Activated CD4-positive, alpha-beta memory T cell treated with anti-CD3 and anti-CD28 coated beads for 36 hours (primary cell): ENCODE results near the gene FUBP3. TPM values are rescaled to one million over a fixed set of nuclear protein-coding genes. Genes with fewer than 3 reads are reported as not detected.

ENCODE experiments used
- CTCF ChIA-PET: fragments of 350-600 bp; sonication (Branson Sonifier 250); formaldehyde crosslinking; loops from one replicate; lab custom pipeline; 2021; ENCODE audit warnings: antibody characterized with exemption, inconsistent platforms; lab: Charles Lee
- POLR2A ChIA-PET: fragments of 350-600 bp; sonication (Branson Sonifier 250); formaldehyde crosslinking; loops from one replicate; lab custom pipeline; 2021; ENCODE audit warnings: antibody characterized with exemption; lab: Charles Lee
- DNase-seq: peaks from one replicate; pipeline ENCODE4 v3.0.0-alpha.2; 2020
- H3K27ac Mint-ChIP-seq: one replicate; pipeline ENCODE4 v1.8.0; 2021; ENCODE audit warnings: mixed read lengths
- H3K27me3 Mint-ChIP-seq: one replicate; pipeline ENCODE4 v1.8.0; 2021; ENCODE audit warnings: mixed read lengths
- H3K36me3 Mint-ChIP-seq: one replicate; pipeline ENCODE4 v1.8.0; 2021; ENCODE audit warnings: mixed read lengths
- H3K4me1 Mint-ChIP-seq: one replicate; pipeline ENCODE4 v1.8.0; 2021; ENCODE audit warnings: low read depth, mixed read lengths
- H3K4me3 Mint-ChIP-seq: one replicate; pipeline ENCODE4 v1.8.0; 2021; ENCODE audit warnings: mild to moderate bottlenecking, mixed read lengths
- H3K9me3 Mint-ChIP-seq: one replicate; pipeline ENCODE4 v1.8.0; 2021; ENCODE audit warnings: mixed read lengths
- intact Hi-C: fragments of 100-400 bp; cut with micrococcal nuclease; formaldehyde crosslinking; loops from one replicate; pipeline ENCODE4 v1.15.1; 2023
- total RNA-seq, 2 experiments: library from RNA; stranded (reverse); gene quantifications; one replicate each; pipeline ENCODE4 v1.2.3, GENCODE V29; 2021

FUBP3 gene
- total RNA-seq, 2 experiments from 2014 or later, result 31.8 to 37.5 TPM

DNA sequence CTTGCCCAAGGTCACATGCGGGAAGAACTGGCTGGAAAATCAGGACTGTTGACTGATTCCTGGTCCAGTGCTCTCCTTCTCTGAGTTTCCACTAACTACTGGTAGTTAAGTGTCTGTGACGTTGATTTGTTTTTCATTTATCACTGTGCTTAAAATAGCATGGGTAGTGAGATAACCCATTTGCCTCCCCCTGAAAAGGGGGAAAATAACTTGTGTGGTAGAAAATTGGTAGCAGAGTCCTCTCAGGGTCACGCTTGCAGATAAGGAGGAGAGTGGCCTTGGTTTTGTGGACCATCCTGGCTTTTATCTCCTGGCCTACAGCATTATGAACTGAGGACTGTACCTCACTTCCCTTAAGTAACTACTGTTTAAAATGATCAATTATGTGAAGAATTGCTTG lies 10.9 kb downstream of the FUBP3 start:
- Mint-ChIP-seq H3K4me3 (no peak overlapping the region), H3K27me3 (no peaks in the 10 kb centered on the region), H3K27ac (no peak overlapping the region), H3K4me1 (peaks cover 14% of the 10 kb centered on the region), H3K9me3 (no peaks in the 10 kb centered on the region), H3K36me3 (peaks cover 1% of the 10 kb centered on the region)
- ChIA-PET POLR2A (no interaction called here), CTCF (no interaction called here)
- DNase-seq, result no peak
- intact Hi-C loops, result no loop called here

GRCh38 chr9:130593020-130593419 lies 13.6 kb downstream of the FUBP3 start:
- Mint-ChIP-seq H3K4me1 (peaks cover 12% of the 10 kb centered on the region), H3K36me3 (peaks cover 13% of the 10 kb centered on the region)
- POLR2A ChIA-PET, result interaction anchor here (1.1 kb wide), 1 partner anchor 13 kb away, joined by 3 read pairs; the partner anchor contains the start of gene FUBP3

GRCh38 chr9:130597228-130597627 lies 17.9 kb downstream of the FUBP3 start:
- Mint-ChIP-seq H3K4me3 (no peak overlapping the region), H3K9me3 (no peaks in the 10 kb centered on the region), H3K27ac (no peak overlapping the region), H3K36me3 (peaks cover 23% of the 10 kb centered on the region), H3K4me1 (peaks cover 2% of the 10 kb centered on the region), H3K27me3 (no peaks in the 10 kb centered on the region)
- intact Hi-C loops, result no loop called here
- DNase-seq, result no peak
- CTCF ChIA-PET, result no interaction called here
- POLR2A ChIA-PET, result no interaction called here

More at GRCh38 chr9:130593020-130593419, 13.6 kb downstream of the FUBP3 start:
- H3K9me3 Mint-ChIP-seq, result no peaks in the 10 kb centered on the region
- intact Hi-C loops, result no loop called here
- no peak for DNase-seq
- no peaks in the 10 kb centered on the region for H3K27me3 Mint-ChIP-seq
- CTCF ChIA-PET, result no interaction called here
- H3K27ac Mint-ChIP-seq, result no peak overlapping the region
- H3K4me3 Mint-ChIP-seq, result no peak overlapping the region

DNA sequence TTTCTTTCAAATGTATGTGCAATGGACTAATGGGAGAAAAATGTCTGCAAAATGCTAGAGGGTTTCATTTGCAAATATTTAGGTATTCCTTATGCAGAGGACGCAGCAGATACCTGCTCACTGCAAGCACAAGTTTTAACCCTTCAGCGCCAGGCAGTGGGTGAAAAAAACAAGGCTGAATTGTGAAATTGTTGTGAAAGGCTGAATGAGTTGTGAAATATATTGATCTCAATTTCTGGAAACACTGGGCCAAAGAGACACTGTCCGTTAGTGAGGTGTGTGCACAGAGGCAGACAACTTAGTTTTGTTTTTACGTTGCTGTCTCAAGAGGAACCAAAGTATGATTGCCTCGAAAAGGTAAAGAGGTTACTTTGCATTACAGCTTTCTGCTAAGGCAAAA lies 18.8 kb downstream of the FUBP3 start:
- H3K9me3 Mint-ChIP-seq, result no peaks in the 10 kb centered on the region
- intact Hi-C loops, result no loop called here
- POLR2A ChIA-PET, result no interaction called here
- H3K36me3 Mint-ChIP-seq, result peaks cover 26% of the 10 kb centered on the region
- no peak for DNase-seq
- H3K4me1 Mint-ChIP-seq, result no peaks in the 10 kb centered on the region
- no peak overlapping the region for H3K4me3 Mint-ChIP-seq
- H3K27ac Mint-ChIP-seq, result no peak overlapping the region
- CTCF ChIA-PET, result no interaction called here
- no peaks in the 10 kb centered on the region for H3K27me3 Mint-ChIP-seq

DNA sequence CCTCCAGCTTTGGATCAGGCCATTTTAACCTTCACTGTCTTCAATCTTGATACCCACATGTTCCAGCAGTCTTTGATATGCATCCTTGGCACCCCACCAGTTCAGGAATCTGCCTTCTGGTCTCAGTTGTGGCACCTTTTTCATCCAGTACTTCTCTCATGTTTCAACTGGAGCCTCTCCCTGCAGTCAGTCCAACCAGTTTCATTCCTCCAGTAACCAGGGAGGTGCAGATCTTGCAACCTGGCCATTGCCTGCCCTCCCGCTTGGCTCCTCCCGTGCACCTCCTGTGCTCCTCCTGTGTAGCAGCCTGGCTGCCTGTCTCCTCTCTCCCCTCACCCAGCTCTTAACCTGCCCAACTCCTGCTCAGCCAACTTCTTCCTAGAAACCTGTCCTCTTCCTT lies 20.2 kb downstream of the FUBP3 start:
- Mint-ChIP-seq H3K4me3 (no peak overlapping the region), H3K4me1 (no peaks in the 10 kb centered on the region), H3K36me3 (peaks cover 30% of the 10 kb centered on the region), H3K9me3 (no peaks in the 10 kb centered on the region), H3K27ac (no peak overlapping the region), H3K27me3 (no peaks in the 10 kb centered on the region)
- no peak for DNase-seq
- CTCF ChIA-PET, result no interaction called here
- POLR2A ChIA-PET, result no interaction called here
- intact Hi-C loops, result no loop called here

GRCh38 chr9:130601100-130601499 lies 21.7 kb downstream of the FUBP3 start:
- no peak overlapping the region for H3K27ac Mint-ChIP-seq

GRCh38 chr9:130604295-130604694 lies 24.9 kb downstream of the FUBP3 start:
- ChIA-PET CTCF (interaction anchor here (1.1 kb wide), 1 partner anchor 96 kb away, joined by 4 read pairs; no protein-coding TSS in a partner anchor), POLR2A (no interaction called here)
- H3K36me3 Mint-ChIP-seq, result peaks cover 21% of the 10 kb centered on the region

More at GRCh38 chr9:130601100-130601499, 21.7 kb downstream of the FUBP3 start:
- no peaks in the 10 kb centered on the region for H3K27me3 Mint-ChIP-seq
- no peaks in the 10 kb centered on the region for H3K9me3 Mint-ChIP-seq
- no peaks in the 10 kb centered on the region for H3K4me1 Mint-ChIP-seq
- ChIA-PET POLR2A (no interaction called here), CTCF (no interaction called here)
- no peak overlapping the region for H3K4me3 Mint-ChIP-seq
- peaks cover 26% of the 10 kb centered on the region for H3K36me3 Mint-ChIP-seq
- intact Hi-C loops, result no loop called here
- no peak for DNase-seq

DNA sequence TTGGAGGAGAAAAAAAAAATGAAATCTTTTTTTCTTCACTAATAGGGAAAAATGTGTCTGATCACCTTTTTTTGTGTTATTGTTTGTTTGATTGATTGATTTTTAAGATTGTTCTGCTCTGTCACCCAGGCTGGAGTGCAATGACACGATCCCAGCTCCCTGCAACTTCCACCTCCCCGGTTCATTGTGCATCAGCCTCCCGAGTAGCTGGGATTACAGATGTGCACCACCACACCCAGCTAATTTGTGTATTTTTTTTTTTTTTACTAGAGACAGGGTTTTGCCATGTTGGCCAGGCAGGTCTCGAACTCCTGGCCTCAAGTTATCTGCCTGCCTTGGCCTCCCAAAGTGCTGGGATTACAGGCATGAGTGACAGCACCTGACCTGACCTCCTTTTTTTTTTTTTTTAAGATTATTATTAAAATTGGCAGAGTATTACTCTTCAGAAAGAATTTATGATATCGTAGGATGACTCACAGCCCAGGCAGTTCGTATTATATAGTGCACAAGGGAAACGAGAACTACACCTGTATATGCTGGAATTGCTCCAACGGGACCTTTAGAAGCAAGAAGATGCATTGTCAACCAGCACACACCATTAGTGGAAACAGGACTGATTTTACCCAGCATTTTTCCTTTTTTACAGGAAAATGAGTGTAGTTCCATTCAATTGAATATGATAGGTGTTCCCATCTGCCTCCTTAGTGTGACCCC lies 27.7 kb downstream of the FUBP3 start:
- intact Hi-C loops, result no loop called here
- H3K36me3 Mint-ChIP-seq, result peaks cover 17% of the 10 kb centered on the region
- POLR2A ChIA-PET, result interaction anchor here (0.7 kb wide), 1 partner anchor 18 kb away, joined by 3 read pairs; no protein-coding TSS in a partner anchor
- no peak for DNase-seq
- H3K9me3 Mint-ChIP-seq, result no peaks in the 10 kb centered on the region
- no peak overlapping the region for H3K4me3 Mint-ChIP-seq
- H3K27ac Mint-ChIP-seq, result no peak overlapping the region
- no peaks in the 10 kb centered on the region for H3K27me3 Mint-ChIP-seq
- CTCF ChIA-PET, result no interaction called here
- no peaks in the 10 kb centered on the region for H3K4me1 Mint-ChIP-seq

More at GRCh38 chr9:130604295-130604694, 24.9 kb downstream of the FUBP3 start:
- intact Hi-C loops, result no loop called here
- H3K27ac Mint-ChIP-seq, result no peak overlapping the region
- H3K9me3 Mint-ChIP-seq, result no peaks in the 10 kb centered on the region
- no peaks in the 10 kb centered on the region for H3K27me3 Mint-ChIP-seq
- no peaks in the 10 kb centered on the region for H3K4me1 Mint-ChIP-seq
- H3K4me3 Mint-ChIP-seq, result no peak overlapping the region
- no peak for DNase-seq

- H3K36me3 Mint-ChIP-seq, result peaks cover 19% of the 10 kb centered on the region
- no peaks in the 10 kb centered on the region for H3K27me3 Mint-ChIP-seq
- H3K9me3 Mint-ChIP-seq, result no peaks in the 10 kb centered on the region
- DNase-seq, result no peak
- H3K27ac Mint-ChIP-seq, result no peak overlapping the region
- ChIA-PET POLR2A (no interaction called here), CTCF (no interaction called here)
- no peak overlapping the region for H3K4me3 Mint-ChIP-seq
- no peaks in the 10 kb centered on the region for H3K4me1 Mint-ChIP-seq
- intact Hi-C loops, result no loop called here
These were observed 28.5 kb downstream of the FUBP3 start for GRCh38 chr9:130607640-130608420.

- no peak for DNase-seq
These were observed 29.3 kb downstream of the FUBP3 start for GRCh38 chr9:130608554-130609134.

GRCh38 chr9:130609163-130609562 lies 29.8 kb downstream of the FUBP3 start:
- ChIA-PET CTCF (no interaction called here), POLR2A (no interaction called here)
- intact Hi-C loops, result no loop called here
- H3K27me3 Mint-ChIP-seq, result no peaks in the 10 kb centered on the region
- no peak for DNase-seq
- H3K4me1 Mint-ChIP-seq, result no peaks in the 10 kb centered on the region
- no peaks in the 10 kb centered on the region for H3K9me3 Mint-ChIP-seq
- H3K36me3 Mint-ChIP-seq, result peaks cover 18% of the 10 kb centered on the region
- H3K4me3 Mint-ChIP-seq, result no peak overlapping the region
- H3K27ac Mint-ChIP-seq, result no peak overlapping the region

More at GRCh38 chr9:130608554-130609134, 29.3 kb downstream of the FUBP3 start:
- Mint-ChIP-seq H3K27ac (no peak overlapping the region), H3K36me3 (peaks cover 18% of the 10 kb centered on the region), H3K4me3 (no peak overlapping the region), H3K27me3 (no peaks in the 10 kb centered on the region), H3K4me1 (no peaks in the 10 kb centered on the region), H3K9me3 (no peaks in the 10 kb centered on the region)
- ChIA-PET CTCF (no interaction called here), POLR2A (no interaction called here)
- intact Hi-C loops, result no loop called here
